K562 (cell line): Measurements from ENCODE around the gene MBNL1. TPM values are rescaled to one million over a fixed set of nuclear protein-coding genes. Genes with fewer than 3 reads are reported as not detected.
A peak's percentile ranks its signal among the peaks of the same experiment; 100 is the strongest.

Experiments
- EHMT2 ChIP-seq: fragments of 450-650 bp; IDR thresholded peaks from 2 replicates; pipeline ENCODE4 v1.6.1; 2018; ENCODE audit warnings: antibody characterized with exemption
- JUND ChIP-seq, 2 experiments: IDR thresholded peaks; 2 replicates in 1 of 2; 3 replicates in 1 of 2; pipeline ENCODE4 v1.6.1; 2011; ENCODE audit warnings: borderline replicate concordance in 2 of 2, low read depth in 2 of 2, low read length in 2 of 2, improper control_type of control experiment in 1 of 2, missing biosample characterization in 1 of 2, missing genetic modification characterization in 1 of 2, missing genetic modification reagents in 1 of 2
- KDM1A ChIP-seq, 2 experiments: fragments of 450-650 bp; IDR thresholded peaks; 2 replicates each; pipeline ENCODE4 v1.6.1; 2016; ENCODE audit warnings: mild to moderate bottlenecking in 2 of 2
- KLF16 ChIP-seq: IDR thresholded peaks from 2 replicates; pipeline ENCODE4 v1.6.1; 2016; ENCODE audit warnings: antibody characterized with exemption
- NFYB ChIP-seq: IDR thresholded peaks from 2 replicates; pipeline ENCODE4 v1.6.1; 2011; ENCODE audit warnings: mild to moderate bottlenecking, moderate library complexity; ENCODE audit not compliant: insufficient read length; ENCODE audit errors: extremely low read depth
- RBM14 ChIP-seq: fragments of 200-400 bp; formaldehyde crosslinking; IDR thresholded peaks from 2 replicates; pipeline ENCODE4 v1.6.1; 2018; ENCODE audit warnings: low read depth, mild to moderate bottlenecking, low read length, moderate library complexity, borderline replicate concordance; ENCODE audit not compliant: insufficient read depth
- SAFB ChIP-seq: fragments of 200-400 bp; formaldehyde crosslinking; IDR thresholded peaks from 2 replicates; pipeline ENCODE4 v1.6.1; 2017; ENCODE audit warnings: low read depth, low read length, borderline replicate concordance
- SMARCE1 ChIP-seq: fragments of 450-650 bp; IDR thresholded peaks from 2 replicates; pipeline ENCODE4 v1.7.1; 2016; ENCODE audit warnings: mild to moderate bottlenecking
- ZC3H4 ChIP-seq: sonication (generic); formaldehyde crosslinking; IDR thresholded peaks from 2 replicates; pipeline ENCODE4 v1.9.0; 2021; ENCODE audit warnings: missing genetic modification reagents, borderline replicate concordance
- ZNF174 ChIP-seq: fragments of 250-450 bp; sonication (Bioruptor Pico); IDR thresholded peaks from 2 replicates; pipeline ENCODE4 v1.4.0; 2020; ENCODE audit warnings: mild to moderate bottlenecking
- polyA plus RNA-seq, 8 experiments: library from polyadenylated mRNA; depleted of rRNA in 4 of 8; stranded (reverse) in 5 of 8; unstranded in 3 of 8; fragments of >200 nt; fragmentation: Nextera tagmentation in 2 of 8; fragmentation: Illumina TruSeq in 1 of 8; extraction: Ambion mirVana in 2 of 8; extraction: Trizol in 1 of 8; gene quantifications; 2 replicates each; pipeline versions ENCODE4 v1.2.1 to v1.2.3, GENCODE V29; 2011 to 2014; ENCODE audit warnings: inconsistent platforms in 1 of 8, missing spikeins in 1 of 8
- total RNA-seq, 7 experiments: library from RNA; depleted of rRNA in 6 of 7; stranded (reverse); fragments of >200 nt in 6 of 7; fragmentation: Illumina TruSeq in 2 of 7; extraction: Trizol in 2 of 7; gene quantifications; 2 replicates each; pipeline versions ENCODE4 v1.2.1 to v1.2.3, GENCODE V29; 2011 to 2021; ENCODE audit warnings: low replicate concordance in 1 of 7
- TF ChIP-seq, protein P1 (sequence below): fragments of 450-650 bp; formaldehyde crosslinking; IDR thresholded peaks from 2 replicates; pipeline ENCODE4 v1.4.0; 2020; ENCODE audit warnings: mild to moderate bottlenecking, moderate library complexity
- TF ChIP-seq, protein P2 (sequence below), 3 experiments: fragments of 200-800 bp in 1 of 3; fragments of 250-450 bp in 1 of 3; fragments of 450-650 bp in 1 of 3; sonication (Bioruptor Pico) in 1 of 3; sonication (Bioruptor generic) in 1 of 3; formaldehyde crosslinking in 1 of 3; IDR thresholded peaks; 2 replicates each; pipeline versions ENCODE4 v1.6.1 to v1.8.0; 2016 to 2022; ENCODE audit warnings: mild to moderate bottlenecking in 2 of 3, missing genetic modification characterization in 2 of 3, missing compliant biosample characterization in 1 of 3, moderate library complexity in 1 of 3
- TF ChIP-seq, protein P3 (sequence below): fragments of 250-450 bp; sonication (Bioruptor Pico); IDR thresholded peaks from 2 replicates; pipeline ENCODE4 v1.4.0; 2020; ENCODE audit warnings: mild to moderate bottlenecking, moderate library complexity, borderline replicate concordance
- TF ChIP-seq, protein P4 (sequence below): sonication (generic); formaldehyde crosslinking; IDR thresholded peaks from 2 replicates; pipeline ENCODE4 v1.8.1; 2023; ENCODE audit warnings: mild to moderate bottlenecking, missing genetic modification reagents
- TF ChIP-seq, protein P5 (sequence below): fragments of 450-650 bp; IDR thresholded peaks from 2 replicates; pipeline ENCODE4 v1.7.0; 2016; ENCODE audit warnings: borderline replicate concordance

Gene MBNL1
- total and polyA plus RNA-seq, 9 of the 15 experiments (the other 6 are each of a cell fraction or from before 2014, with no cell fraction given) = 70.3 to 243 (median 220) TPM

DNA sequence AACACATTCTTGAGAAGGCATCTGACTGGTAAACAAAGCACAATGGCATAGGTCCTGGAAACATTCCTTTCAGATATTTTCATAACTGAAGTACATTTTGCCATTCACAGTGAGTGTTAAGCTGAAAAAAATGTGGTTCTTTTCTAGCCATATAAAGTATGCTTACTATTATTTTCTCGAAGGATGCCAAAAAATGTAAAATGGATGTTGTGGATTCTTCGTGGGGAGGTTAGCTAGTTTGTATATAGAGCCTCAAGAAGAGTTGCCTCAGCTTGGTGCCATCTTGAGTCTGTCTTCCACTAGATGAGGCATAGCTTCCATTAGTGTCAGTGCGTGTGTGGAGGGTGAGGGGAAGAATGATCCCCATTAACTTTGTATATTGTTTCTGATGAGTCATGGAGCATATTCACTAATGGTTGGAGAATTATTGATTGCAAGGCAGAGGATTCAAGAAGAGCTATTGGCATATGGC is 4.1 kb downstream of the MBNL1 start (continued):
- TF ChIP-seq, protein P1, sequence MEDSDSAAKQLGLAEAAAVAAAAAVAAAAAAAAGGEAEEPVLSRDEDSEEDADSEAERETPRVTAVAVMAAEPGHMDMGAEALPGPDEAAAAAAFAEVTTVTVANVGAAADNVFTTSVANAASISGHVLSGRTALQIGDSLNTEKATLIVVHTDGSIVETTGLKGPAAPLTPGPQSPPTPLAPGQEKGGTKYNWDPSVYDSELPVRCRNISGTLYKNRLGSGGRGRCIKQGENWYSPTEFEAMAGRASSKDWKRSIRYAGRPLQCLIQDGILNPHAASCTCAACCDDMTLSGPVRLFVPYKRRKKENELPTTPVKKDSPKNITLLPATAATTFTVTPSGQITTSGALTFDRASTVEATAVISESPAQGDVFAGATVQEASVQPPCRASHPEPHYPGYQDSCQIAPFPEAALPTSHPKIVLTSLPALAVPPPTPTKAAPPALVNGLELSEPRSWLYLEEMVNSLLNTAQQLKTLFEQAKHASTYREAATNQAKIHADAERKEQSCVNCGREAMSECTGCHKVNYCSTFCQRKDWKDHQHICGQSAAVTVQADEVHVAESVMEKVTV = no peak
- TF ChIP-seq SAFB (no peak), SMARCE1 (peak; percentile 66; the same call in 1 of the 2 replicates), ZNF174 (CRISPR knock-in tag) (no peak), ZC3H4 (no peak), KLF16 (no peak), RBM14 (no peak), KDM1A (IDR thresholded peaks at IDR 0.05) (no peak), JUND (IDR thresholded peaks at IDR 0.05; ENCODE audit: borderline replicate concordance, low read depth, low read length) (peak; percentile 71; the same call in 1 of the 2 replicates), JUND (tag; IDR thresholded peaks at IDR 0.05; ENCODE audit: borderline replicate concordance, low read depth, low read length) (peak; percentile 76), NFYB (no peak), EHMT2 (peak; percentile 87)
- TF ChIP-seq, protein P2, sequence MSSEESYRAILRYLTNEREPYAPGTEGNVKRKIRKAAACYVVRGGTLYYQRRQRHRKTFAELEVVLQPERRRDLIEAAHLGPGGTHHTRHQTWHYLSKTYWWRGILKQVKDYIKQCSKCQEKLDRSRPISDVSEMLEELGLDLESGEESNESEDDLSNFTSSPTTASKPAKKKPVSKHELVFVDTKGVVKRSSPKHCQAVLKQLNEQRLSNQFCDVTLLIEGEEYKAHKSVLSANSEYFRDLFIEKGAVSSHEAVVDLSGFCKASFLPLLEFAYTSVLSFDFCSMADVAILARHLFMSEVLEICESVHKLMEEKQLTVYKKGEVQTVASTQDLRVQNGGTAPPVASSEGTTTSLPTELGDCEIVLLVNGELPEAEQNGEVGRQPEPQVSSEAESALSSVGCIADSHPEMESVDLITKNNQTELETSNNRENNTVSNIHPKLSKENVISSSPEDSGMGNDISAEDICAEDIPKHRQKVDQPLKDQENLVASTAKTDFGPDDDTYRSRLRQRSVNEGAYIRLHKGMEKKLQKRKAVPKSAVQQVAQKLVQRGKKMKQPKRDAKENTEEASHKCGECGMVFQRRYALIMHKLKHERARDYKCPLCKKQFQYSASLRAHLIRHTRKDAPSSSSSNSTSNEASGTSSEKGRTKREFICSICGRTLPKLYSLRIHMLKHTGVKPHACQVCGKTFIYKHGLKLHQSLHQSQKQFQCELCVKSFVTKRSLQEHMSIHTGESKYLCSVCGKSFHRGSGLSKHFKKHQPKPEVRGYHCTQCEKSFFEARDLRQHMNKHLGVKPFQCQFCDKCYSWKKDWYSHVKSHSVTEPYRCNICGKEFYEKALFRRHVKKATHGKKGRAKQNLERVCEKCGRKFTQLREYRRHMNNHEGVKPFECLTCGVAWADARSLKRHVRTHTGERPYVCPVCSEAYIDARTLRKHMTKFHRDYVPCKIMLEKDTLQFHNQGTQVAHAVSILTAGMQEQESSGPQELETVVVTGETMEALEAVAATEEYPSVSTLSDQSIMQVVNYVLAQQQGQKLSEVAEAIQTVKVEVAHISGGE (CRISPR knock-in tag; IDR thresholded peaks at IDR 0.05) = peak in 1 of 3 experiments; percentile 36; a peak in 1 of 6 replicates
- TF ChIP-seq, protein P3, sequence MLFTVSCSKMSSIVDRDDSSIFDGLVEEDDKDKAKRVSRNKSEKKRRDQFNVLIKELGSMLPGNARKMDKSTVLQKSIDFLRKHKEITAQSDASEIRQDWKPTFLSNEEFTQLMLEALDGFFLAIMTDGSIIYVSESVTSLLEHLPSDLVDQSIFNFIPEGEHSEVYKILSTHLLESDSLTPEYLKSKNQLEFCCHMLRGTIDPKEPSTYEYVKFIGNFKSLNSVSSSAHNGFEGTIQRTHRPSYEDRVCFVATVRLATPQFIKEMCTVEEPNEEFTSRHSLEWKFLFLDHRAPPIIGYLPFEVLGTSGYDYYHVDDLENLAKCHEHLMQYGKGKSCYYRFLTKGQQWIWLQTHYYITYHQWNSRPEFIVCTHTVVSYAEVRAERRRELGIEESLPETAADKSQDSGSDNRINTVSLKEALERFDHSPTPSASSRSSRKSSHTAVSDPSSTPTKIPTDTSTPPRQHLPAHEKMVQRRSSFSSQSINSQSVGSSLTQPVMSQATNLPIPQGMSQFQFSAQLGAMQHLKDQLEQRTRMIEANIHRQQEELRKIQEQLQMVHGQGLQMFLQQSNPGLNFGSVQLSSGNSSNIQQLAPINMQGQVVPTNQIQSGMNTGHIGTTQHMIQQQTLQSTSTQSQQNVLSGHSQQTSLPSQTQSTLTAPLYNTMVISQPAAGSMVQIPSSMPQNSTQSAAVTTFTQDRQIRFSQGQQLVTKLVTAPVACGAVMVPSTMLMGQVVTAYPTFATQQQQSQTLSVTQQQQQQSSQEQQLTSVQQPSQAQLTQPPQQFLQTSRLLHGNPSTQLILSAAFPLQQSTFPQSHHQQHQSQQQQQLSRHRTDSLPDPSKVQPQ (CRISPR knock-in tag) = no peak
- TF ChIP-seq, protein P4, sequence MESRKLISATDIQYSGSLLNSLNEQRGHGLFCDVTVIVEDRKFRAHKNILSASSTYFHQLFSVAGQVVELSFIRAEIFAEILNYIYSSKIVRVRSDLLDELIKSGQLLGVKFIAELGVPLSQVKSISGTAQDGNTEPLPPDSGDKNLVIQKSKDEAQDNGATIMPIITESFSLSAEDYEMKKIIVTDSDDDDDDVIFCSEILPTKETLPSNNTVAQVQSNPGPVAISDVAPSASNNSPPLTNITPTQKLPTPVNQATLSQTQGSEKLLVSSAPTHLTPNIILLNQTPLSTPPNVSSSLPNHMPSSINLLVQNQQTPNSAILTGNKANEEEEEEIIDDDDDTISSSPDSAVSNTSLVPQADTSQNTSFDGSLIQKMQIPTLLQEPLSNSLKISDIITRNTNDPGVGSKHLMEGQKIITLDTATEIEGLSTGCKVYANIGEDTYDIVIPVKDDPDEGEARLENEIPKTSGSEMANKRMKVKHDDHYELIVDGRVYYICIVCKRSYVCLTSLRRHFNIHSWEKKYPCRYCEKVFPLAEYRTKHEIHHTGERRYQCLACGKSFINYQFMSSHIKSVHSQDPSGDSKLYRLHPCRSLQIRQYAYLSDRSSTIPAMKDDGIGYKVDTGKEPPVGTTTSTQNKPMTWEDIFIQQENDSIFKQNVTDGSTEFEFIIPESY (CRISPR knock-in tag) = no peak
- TF ChIP-seq, protein P5, sequence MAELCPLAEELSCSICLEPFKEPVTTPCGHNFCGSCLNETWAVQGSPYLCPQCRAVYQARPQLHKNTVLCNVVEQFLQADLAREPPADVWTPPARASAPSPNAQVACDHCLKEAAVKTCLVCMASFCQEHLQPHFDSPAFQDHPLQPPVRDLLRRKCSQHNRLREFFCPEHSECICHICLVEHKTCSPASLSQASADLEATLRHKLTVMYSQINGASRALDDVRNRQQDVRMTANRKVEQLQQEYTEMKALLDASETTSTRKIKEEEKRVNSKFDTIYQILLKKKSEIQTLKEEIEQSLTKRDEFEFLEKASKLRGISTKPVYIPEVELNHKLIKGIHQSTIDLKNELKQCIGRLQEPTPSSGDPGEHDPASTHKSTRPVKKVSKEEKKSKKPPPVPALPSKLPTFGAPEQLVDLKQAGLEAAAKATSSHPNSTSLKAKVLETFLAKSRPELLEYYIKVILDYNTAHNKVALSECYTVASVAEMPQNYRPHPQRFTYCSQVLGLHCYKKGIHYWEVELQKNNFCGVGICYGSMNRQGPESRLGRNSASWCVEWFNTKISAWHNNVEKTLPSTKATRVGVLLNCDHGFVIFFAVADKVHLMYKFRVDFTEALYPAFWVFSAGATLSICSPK = no peak
